IMR-90 (cell line): ENCODE measurements around the gene RASGRP3. TPM values are rescaled to one million over a fixed set of nuclear protein-coding genes. Genes with fewer than 3 reads are reported as not detected.

ENCODE experiments used
- ATAC-seq: fragments of 200-7000 bp; cut with Tn5 transposase; 2 replicates; pipeline ENCODE4 v1.9.1; 2020; ENCODE audit warnings: low read depth, mild to moderate bottlenecking, moderate library complexity
- BruUV-seq: library from RNA; stranded (reverse); fragments of 400-500 nt; replicated peaks from 2 replicates; lab custom pipeline; 2021; lab: Mats Ljungman, UMichigan
- CTCF ChIA-PET: fragments of 300-600 bp; formaldehyde crosslinking; extraction: SDS; loops from one replicate; lab custom pipeline; 2021; ENCODE audit warnings: antibody characterized with exemption; lab: Yijun Ruan, JAX
- POLR2A ChIA-PET: fragments of 300-600 bp; sonication (Branson Sonifier 250); formaldehyde crosslinking; loops from one replicate; lab custom pipeline; 2022; ENCODE audit warnings: antibody characterized with exemption; ENCODE audit not compliant: unreplicated experiment; lab: Charles Lee
- DNase-seq: peaks from one replicate; pipeline ENCODE4 v3.0.0; 2013
- H2AFZ ChIP-seq: replicated peaks from 2 replicates; pipeline ENCODE3; 2013; ENCODE audit warnings: low read length, mild to moderate bottlenecking; ENCODE audit not compliant: poor library complexity
- H2AK5ac ChIP-seq: 2 replicates; pipeline ENCODE4 v1.6.1; 2013; ENCODE audit warnings: low read depth, low read length, inconsistent platforms
- H2AK9ac ChIP-seq: replicated peaks from 2 replicates; pipeline ENCODE3; 2013; ENCODE audit warnings: mild to moderate bottlenecking, low read depth, low read length, moderate library complexity; ENCODE audit not compliant: poor library complexity
- H2BK120ac ChIP-seq: 2 replicates; pipeline ENCODE4 v1.6.1; 2013; ENCODE audit warnings: low read depth, low read length, inconsistent platforms
- H2BK15ac ChIP-seq: 3 replicates; pipeline ENCODE4 v1.6.1; 2013; ENCODE audit warnings: low read depth, low read length, inconsistent platforms
- H2BK20ac ChIP-seq: 2 replicates; pipeline ENCODE4 v1.6.1; 2013; ENCODE audit warnings: low read depth, mild to moderate bottlenecking, inconsistent platforms, low read length, moderate library complexity
- H2BK5ac ChIP-seq: 2 replicates; pipeline ENCODE4 v1.6.1; 2013; ENCODE audit warnings: mild to moderate bottlenecking, low read depth, low read length, inconsistent platforms; ENCODE audit not compliant: poor library complexity, severe bottlenecking
- H3K14ac ChIP-seq: replicated peaks from 2 replicates; pipeline ENCODE4 v1.6.1; 2013; ENCODE audit warnings: low read depth, low read length, inconsistent platforms
- H3K18ac ChIP-seq: 2 replicates; pipeline ENCODE4 v1.6.1; 2013; ENCODE audit warnings: low read depth, low read length, control low read depth
- H3K23ac ChIP-seq: 2 replicates; pipeline ENCODE4 v1.6.1; 2013; ENCODE audit warnings: low read depth, low read length, inconsistent platforms
- H3K27ac ChIP-seq: 2 replicates; pipeline ENCODE4 v1.5.1; 2013; ENCODE audit warnings: mild to moderate bottlenecking, control low read depth, low read length; ENCODE audit not compliant: insufficient read depth
- H3K27me3 ChIP-seq: 2 replicates; pipeline ENCODE4 v1.6.1; 2013; ENCODE audit warnings: low read length; ENCODE audit not compliant: control insufficient read depth, insufficient read depth
- H3K36me3 ChIP-seq: 2 replicates; pipeline ENCODE4 v1.6.1; 2013; ENCODE audit warnings: low read length, mixed read lengths; ENCODE audit not compliant: control insufficient read depth, insufficient read depth
- H3K4ac ChIP-seq: 2 replicates; pipeline ENCODE4 v1.6.1; 2013; ENCODE audit warnings: low read depth, low read length, inconsistent platforms
- H3K4me1 ChIP-seq: 2 replicates; pipeline ENCODE4 v1.6.1; 2013; ENCODE audit warnings: low read length, mixed read lengths; ENCODE audit not compliant: control insufficient read depth, insufficient read depth
- H3K4me2 ChIP-seq: 2 replicates; pipeline ENCODE4 v1.6.1; 2013; ENCODE audit warnings: low read depth, mild to moderate bottlenecking, control low read depth, low read length, moderate library complexity
- H3K4me3 ChIP-seq: 2 replicates; pipeline ENCODE4 v1.5.1; 2013; ENCODE audit warnings: low read depth, mild to moderate bottlenecking, control low read depth, low read length, moderate library complexity; ENCODE audit not compliant: insufficient read depth
- H3K56ac ChIP-seq: 2 replicates; pipeline ENCODE4 v1.6.1; 2013; ENCODE audit warnings: low read length, inconsistent platforms; ENCODE audit not compliant: insufficient read depth; ENCODE audit errors: extremely low read depth
- H3K79me1 ChIP-seq, 2 experiments: 2 replicates each; pipeline ENCODE4 v1.6.1; 2013; ENCODE audit warnings: low read length in 2 of 2, inconsistent platforms in 1 of 2, low read depth in 1 of 2
- H3K9ac ChIP-seq: 2 replicates; pipeline ENCODE4 v1.6.1; 2013; ENCODE audit warnings: low read depth, low read length, control low read depth
- H3K9me1 ChIP-seq: 2 replicates; pipeline ENCODE4 v1.6.1; 2013; ENCODE audit warnings: low read length, inconsistent platforms; ENCODE audit not compliant: insufficient read depth
- H3K9me3 ChIP-seq: 2 replicates; pipeline ENCODE4 v1.6.1; 2013; ENCODE audit warnings: low read length; ENCODE audit not compliant: control insufficient read depth, insufficient read depth
- H4K20me1 ChIP-seq: 2 replicates; pipeline ENCODE4 v1.6.1; 2013; ENCODE audit warnings: low read length, inconsistent platforms; ENCODE audit not compliant: insufficient read depth
- H4K5ac ChIP-seq: 2 replicates; pipeline ENCODE4 v1.6.1; 2013; ENCODE audit warnings: mild to moderate bottlenecking, low read depth, low read length, control low read depth
- H4K8ac ChIP-seq, 2 experiments: 2 replicates each; pipeline ENCODE4 v1.6.1; 2013; ENCODE audit warnings: low read depth in 2 of 2, low read length in 2 of 2, control low read depth in 1 of 2, inconsistent platforms in 1 of 2
- H4K91ac ChIP-seq: 2 replicates; pipeline ENCODE4 v1.6.1; 2013; ENCODE audit warnings: low read depth, low read length, inconsistent platforms; ENCODE audit not compliant: insufficient read depth
- BHLHE40 ChIP-seq: fragments of 150-350 bp; IDR thresholded peaks from 2 replicates; pipeline ENCODE4 v1.6.1; 2016; ENCODE audit warnings: mild to moderate bottlenecking, low read depth, low read length
- CEBPB ChIP-seq: IDR thresholded peaks from 2 replicates; pipeline ENCODE4 v1.6.1; 2012; ENCODE audit warnings: low read depth, low read length, improper control_type of control experiment
- CTCF ChIP-seq: conservative IDR thresholded peaks from 2 replicates; pipeline ENCODE4 v1.5.1; 2012; ENCODE audit warnings: mild to moderate bottlenecking, low read depth, low read length, improper control_type of control experiment
- FOS ChIP-seq: fragments of 150-350 bp; IDR thresholded peaks from 2 replicates; pipeline ENCODE4 v1.6.1; 2016; ENCODE audit warnings: low read depth, low read length
- MAZ ChIP-seq: IDR thresholded peaks from 2 replicates; pipeline ENCODE4 v1.6.1; 2012; ENCODE audit warnings: low read depth, mild to moderate bottlenecking, low read length, improper control_type of control experiment, moderate library complexity, borderline replicate concordance
- NFE2L2 ChIP-seq: fragments of 150-350 bp; IDR thresholded peaks from 2 replicates; pipeline ENCODE4 v1.6.1; 2016; ENCODE audit warnings: low read depth, mild to moderate bottlenecking, low read length
- SMC3 ChIP-seq: fragments of 150-350 bp; IDR thresholded peaks from 2 replicates; pipeline ENCODE4 v1.6.1; 2016; ENCODE audit warnings: low read depth, mild to moderate bottlenecking, antibody characterized with exemption, low read length, moderate library complexity
- WGBS, 2 experiments: methylation state at CpG; one replicate each; pipeline versions ENCODE4 v1.1.5 to v1.1.7; 2013; ENCODE audit warnings: missing lambda C conversion rate in 2 of 2; ENCODE audit not compliant: insufficient read length in 1 of 2; ENCODE audit errors: extremely low coverage in 2 of 2; 5-methylcytosine and 5-hydroxymethylcytosine counted together
- dilution Hi-C: fragments of 300-500 bp; cut with HindIII; formaldehyde crosslinking; loops from one replicate; pipeline ENCODE4 v1.14.3; 2018; ENCODE audit warnings: low sequenced_read_pairs; ENCODE audit not compliant: unreplicated experiment
- in situ Hi-C: fragments of 300-500 bp; cut with MboI; formaldehyde crosslinking; loops from 3 replicates; pipeline ENCODE4 v1.14.3; 2019; ENCODE audit warnings: low sequenced_read_pairs, inconsistent platforms, mixed read lengths
- intact Hi-C: fragments of 100-400 bp; cut with micrococcal nuclease; formaldehyde crosslinking; loops from 2 replicates; pipeline ENCODE4 v1.10.0; 2022
- polyA plus RNA-seq, 3 experiments: library from polyadenylated mRNA; depleted of rRNA; stranded (reverse); fragments of >200 nt; gene quantifications; 2 replicates each; pipeline ENCODE4 v1.2.3, GENCODE V29; 2012; ENCODE audit warnings: low replicate concordance in 1 of 3
- total RNA-seq: library from RNA; depleted of rRNA; stranded (reverse); fragments of >200 nt; gene quantifications from 2 replicates; pipeline ENCODE4 v1.2.3, GENCODE V29; 2012

The RASGRP3 gene
- total and polyA plus RNA-seq, 2 of the 4 experiments (the other 2 are of a cell fraction) = 1.7 to 3.0 TPM

- Histone ChIP-seq H3K4me3 (no peak overlapping the region), H3K79me1 (no peaks in the 10 kb centered on the region), H3K9me1 (no peaks in the 10 kb centered on the region), H3K56ac (no peak overlapping the region; the same call in 1 of the 2 replicates), H2BK120ac (no peak overlapping the region), H3K4ac (no peak overlapping the region), H3K14ac (no peak overlapping the region), H4K91ac (no peak overlapping the region), H3K27ac (no peak overlapping the region), H4K20me1 (no peaks in the 10 kb centered on the region), H3K9ac (no peak overlapping the region), H2BK20ac (no peak overlapping the region), H3K4me2 (no peak overlapping the region), H2BK15ac (no peak overlapping the region), H2AK5ac (no peak overlapping the region), H3K4me1 (no peaks in the 10 kb centered on the region), H4K5ac (no peak overlapping the region), H2AK9ac (no peak overlapping the region), H3K9me3 (peaks cover 7% of the 10 kb centered on the region), H4K8ac (no peak overlapping the region), H3K18ac (no peak overlapping the region), H3K36me3 (no peaks in the 10 kb centered on the region), H3K23ac (no peak overlapping the region), H2BK5ac (no peak overlapping the region), H3K27me3 (no peaks in the 10 kb centered on the region), H2AFZ (no peak overlapping the region)
- intact Hi-C loops = no loop called here
- BruUV-seq = no TSS peak
- dilution Hi-C loops = no loop called here
- WGBS, 2 experiments = no CpG with 5 or more reads among the region's 1 CpG
- ChIA-PET CTCF (interaction anchor here (0.8 kb wide), 1 partner anchor 10 kb away, joined by 4 read pairs; no protein-coding TSS in a partner anchor), POLR2A (no interaction called here)
- in situ Hi-C loops = no loop called here
- no peak for ATAC-seq
- DNase-seq = no peak
- no peak for TF ChIP-seq FOS
- no peak for TF ChIP-seq MAZ
- no peak for TF ChIP-seq BHLHE40
- no peak for TF ChIP-seq NFE2L2
- no peak for TF ChIP-seq SMC3
- no peak for TF ChIP-seq CEBPB
- no peak for TF ChIP-seq CTCF
Measured at GRCh38 chr2:33451825-33452224, 24.6 kb upstream of the RASGRP3 start.
